ENCODE results near the gene POP7.

POP7 gene

GRCh38 chr7:100705753-100706671 lies at the start of gene POP7:
TSS of gene POP7 (plus strand) at chr7:100706121. CDS start at chr7:100706831, 710 bp downstream.
- TF ChIP-seq REST (IDR thresholded peaks at IDR 0.05; ENCODE audit: low read depth): no peak
- no peak for TF ChIP-seq CEBPB (IDR thresholded peaks at IDR 0.05)
- no peak for TF ChIP-seq EGR1 (IDR thresholded peaks at IDR 0.05)
- no peak for TF ChIP-seq FOXM1 (IDR thresholded peaks at IDR 0.05; ENCODE audit: borderline replicate concordance, low read depth)
- TF ChIP-seq NFIC (IDR thresholded peaks at IDR 0.05): peak; percentile 74
- peak; percentile 59 for TF ChIP-seq TCF12 (IDR thresholded peaks at IDR 0.05; ENCODE audit: low read depth)
- peak; percentile 74 for TF ChIP-seq TAF1 (IDR thresholded peaks at IDR 0.05; ENCODE audit: low read depth)
- TF ChIP-seq CREB1 (IDR thresholded peaks at IDR 0.05; ENCODE audit: low read depth): peak; percentile 72
- TF ChIP-seq EP300 (IDR thresholded peaks at IDR 0.05; ENCODE audit: borderline replicate concordance): peak; percentile 28; the same call in 1 of the 2 replicates
- TF ChIP-seq MAX (IDR thresholded peaks at IDR 0.05): peak; percentile 82
- no peak for TF ChIP-seq TEAD4 (IDR thresholded peaks at IDR 0.05)
- no peak for TF ChIP-seq YY1 (IDR thresholded peaks at IDR 0.05; ENCODE audit: low read depth)
- TF ChIP-seq RAD21 (IDR thresholded peaks at IDR 0.05; ENCODE audit: low read depth): no peak
- TF ChIP-seq USF1 (IDR thresholded peaks at IDR 0.05): peak; percentile 54; the same call in 1 of the 2 replicates
- TF ChIP-seq ZBTB7A (IDR thresholded peaks at IDR 0.05; ENCODE audit: low read depth): peak; percentile 99; the same call in 1 of the 2 replicates

- TF ChIP-seq USF1 (IDR thresholded peaks at IDR 0.05): peak; percentile 77
- 0 out of 2 replicates have a peak, but pooled peaks have one; percentile 20 for TF ChIP-seq NFIC (IDR thresholded peaks at IDR 0.05)
Measured at GRCh38 chr7:100662194-100662776, 43.6 kb upstream of the POP7 start.

- TF ChIP-seq REST (IDR thresholded peaks at IDR 0.05; ENCODE audit: low read depth) (no peak), CREB1 (IDR thresholded peaks at IDR 0.05; ENCODE audit: low read depth) (no peak), EGR1 (IDR thresholded peaks at IDR 0.05) (no peak), USF1 (IDR thresholded peaks at IDR 0.05) (no peak), TAF1 (IDR thresholded peaks at IDR 0.05; ENCODE audit: low read depth) (no peak), ZBTB7A (IDR thresholded peaks at IDR 0.05; ENCODE audit: low read depth) (no peak), EP300 (IDR thresholded peaks at IDR 0.05; ENCODE audit: borderline replicate concordance) (no peak), TEAD4 (IDR thresholded peaks at IDR 0.05) (no peak), FOXM1 (IDR thresholded peaks at IDR 0.05; ENCODE audit: borderline replicate concordance, low read depth) (no peak), YY1 (IDR thresholded peaks at IDR 0.05; ENCODE audit: low read depth) (no peak), RAD21 (IDR thresholded peaks at IDR 0.05; ENCODE audit: low read depth) (no peak), NFIC (IDR thresholded peaks at IDR 0.05) (no peak), TCF12 (IDR thresholded peaks at IDR 0.05; ENCODE audit: low read depth) (no peak), MAX (IDR thresholded peaks at IDR 0.05) (no peak), CEBPB (IDR thresholded peaks at IDR 0.05) (no peak)
Measured at GRCh38 chr7:100665168-100665726, 40.7 kb upstream of the POP7 start.

GRCh38 chr7:100667331-100668068 lies 38.4 kb upstream of the POP7 start:
- TF ChIP-seq TAF1 (IDR thresholded peaks at IDR 0.05; ENCODE audit: low read depth) (no peak), CEBPB (IDR thresholded peaks at IDR 0.05) (no peak), TCF12 (IDR thresholded peaks at IDR 0.05; ENCODE audit: low read depth) (no peak), EP300 (IDR thresholded peaks at IDR 0.05; ENCODE audit: borderline replicate concordance) (no peak), ZBTB7A (IDR thresholded peaks at IDR 0.05; ENCODE audit: low read depth) (no peak), YY1 (IDR thresholded peaks at IDR 0.05; ENCODE audit: low read depth) (no peak), NFIC (IDR thresholded peaks at IDR 0.05) (no peak), CREB1 (IDR thresholded peaks at IDR 0.05; ENCODE audit: low read depth) (no peak), FOXM1 (IDR thresholded peaks at IDR 0.05; ENCODE audit: borderline replicate concordance, low read depth) (no peak), EGR1 (IDR thresholded peaks at IDR 0.05) (no peak)
